ENCODE measurements around the gene CYB5RL. TPM values are rescaled to one million over a fixed set of nuclear protein-coding genes. Genes with fewer than 3 reads are reported as not detected.
"Not testable (repeated sequence)": the region's sequence is repeated elsewhere in the genome, so short reads cannot be mapped to it uniquely, and the experiment has no call there.

Gene CYB5RL
- total and polyA plus RNA-seq, 7 donors, result 0.89 to 6.4 (median 3.2) TPM

DNA sequence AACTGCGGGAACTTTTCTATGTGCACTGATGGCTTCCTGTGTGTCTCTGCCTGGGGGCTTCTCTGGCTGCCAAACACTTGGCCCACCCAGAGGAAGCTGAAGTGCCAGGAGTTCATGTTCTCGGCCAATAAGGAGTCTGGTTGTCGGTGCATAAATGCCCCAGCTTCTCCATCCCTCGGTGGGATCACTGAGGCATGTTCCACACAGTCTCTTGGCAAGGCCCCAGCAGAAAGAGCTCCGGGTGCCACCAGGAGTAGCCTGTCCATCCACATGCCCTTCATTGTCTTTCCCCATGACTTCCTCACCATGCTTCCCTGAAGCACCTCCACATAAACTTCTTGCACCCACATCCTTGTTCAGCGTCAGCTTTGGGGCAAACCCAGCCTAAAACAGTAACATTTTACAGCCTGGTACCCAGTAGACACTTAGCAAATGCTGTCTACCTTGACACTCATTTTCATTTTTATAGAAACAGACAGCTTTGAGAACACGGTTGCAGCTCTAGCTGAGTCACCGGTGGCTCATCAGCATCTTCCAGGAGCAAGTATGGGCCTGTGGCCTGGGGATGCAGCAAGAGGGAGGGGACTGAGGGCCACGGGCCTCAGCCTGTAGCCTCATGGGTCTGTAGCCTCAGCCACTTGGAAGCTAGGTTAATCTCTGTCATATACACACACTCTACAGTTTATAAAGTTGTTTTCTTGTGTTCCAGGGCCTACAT, 32.2 kb downstream of the CYB5RL start:
- Histone ChIP-seq H3K27me3 (ENCODE audit: insufficient read depth in 3 of 3, low read length in 2 of 3) (no peaks in the 10 kb centered on the region), H3K4me3 (no peak overlapping the region), H3K27ac (no peak overlapping the region), H3K9me3 (no peaks in the 10 kb centered on the region), H3K4me1 (no peaks in the 10 kb centered on the region), H3K36me3 (ENCODE audit: insufficient read depth in 1 of 2, low read depth in 1 of 2) (no peaks in the 10 kb centered on the region)
- WGBS, 3 donors, result 79 to 83% (median 82%) methylated on average over 9 of the region's 9 CpGs
- TF ChIP-seq, protein P1, sequence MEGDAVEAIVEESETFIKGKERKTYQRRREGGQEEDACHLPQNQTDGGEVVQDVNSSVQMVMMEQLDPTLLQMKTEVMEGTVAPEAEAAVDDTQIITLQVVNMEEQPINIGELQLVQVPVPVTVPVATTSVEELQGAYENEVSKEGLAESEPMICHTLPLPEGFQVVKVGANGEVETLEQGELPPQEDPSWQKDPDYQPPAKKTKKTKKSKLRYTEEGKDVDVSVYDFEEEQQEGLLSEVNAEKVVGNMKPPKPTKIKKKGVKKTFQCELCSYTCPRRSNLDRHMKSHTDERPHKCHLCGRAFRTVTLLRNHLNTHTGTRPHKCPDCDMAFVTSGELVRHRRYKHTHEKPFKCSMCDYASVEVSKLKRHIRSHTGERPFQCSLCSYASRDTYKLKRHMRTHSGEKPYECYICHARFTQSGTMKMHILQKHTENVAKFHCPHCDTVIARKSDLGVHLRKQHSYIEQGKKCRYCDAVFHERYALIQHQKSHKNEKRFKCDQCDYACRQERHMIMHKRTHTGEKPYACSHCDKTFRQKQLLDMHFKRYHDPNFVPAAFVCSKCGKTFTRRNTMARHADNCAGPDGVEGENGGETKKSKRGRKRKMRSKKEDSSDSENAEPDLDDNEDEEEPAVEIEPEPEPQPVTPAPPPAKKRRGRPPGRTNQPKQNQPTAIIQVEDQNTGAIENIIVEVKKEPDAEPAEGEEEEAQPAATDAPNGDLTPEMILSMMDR (IDR thresholded peaks at IDR 0.05), result no peak
- ATAC-seq (no peak), DNase-seq (no peak)
- intact Hi-C loops (cut with DNase I), result no loop called here

DNA sequence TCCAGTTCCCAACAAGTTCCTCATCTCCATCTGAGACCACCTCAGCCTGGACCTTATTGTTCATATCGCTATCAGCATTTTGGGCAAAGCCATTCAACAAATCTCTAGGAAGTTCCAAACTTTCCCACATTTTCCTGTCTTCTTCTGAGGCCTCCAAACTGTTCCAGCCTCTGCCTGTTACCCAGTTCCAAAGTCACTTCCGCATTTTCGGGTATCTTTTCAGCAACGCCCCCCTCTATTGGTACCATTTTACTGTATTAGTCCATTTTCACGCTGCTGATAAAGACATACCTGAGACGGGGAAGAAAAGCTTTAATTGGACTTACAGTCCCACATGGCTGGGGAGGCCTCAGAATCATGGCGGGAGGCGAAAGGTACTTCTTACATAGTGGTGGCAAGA, 33.5 kb downstream of the CYB5RL start:
- H3K4me1 ChIP-seq; DNase-seq; H3K9me3 ChIP-seq; H3K4me3 ChIP-seq; H3K36me3 ChIP-seq (ENCODE audit: insufficient read depth in 1 of 2, low read depth in 1 of 2); intact Hi-C loops (cut with DNase I); ATAC-seq; H3K27ac ChIP-seq; H3K27me3 ChIP-seq (ENCODE audit: insufficient read depth in 3 of 3, low read length in 2 of 3): not testable (repeated sequence)
- 93 to 94% (median 93%) methylated on average over 8 of the region's 8 CpGs for WGBS, 3 donors

DNA sequence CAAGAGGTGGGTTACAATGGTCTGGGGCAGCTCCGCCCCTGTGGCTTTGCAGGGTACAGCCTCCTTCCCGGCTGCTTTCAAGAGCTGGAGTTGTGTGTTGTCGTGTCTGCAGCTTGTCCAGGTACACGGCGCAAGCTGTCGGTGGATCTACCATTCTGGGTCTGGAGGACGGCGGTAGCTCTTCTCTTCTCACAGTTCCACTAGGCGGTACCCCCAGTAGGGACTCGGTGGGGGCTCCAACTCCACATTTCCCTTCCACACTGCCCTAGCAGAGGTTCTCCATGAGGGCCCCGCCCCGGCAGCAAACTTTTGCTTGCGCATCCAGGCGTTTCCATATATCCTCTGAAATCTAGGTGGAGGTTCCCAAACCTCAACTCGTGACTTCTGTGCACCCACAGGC, 34.7 kb downstream of the CYB5RL start:
- Histone ChIP-seq H3K36me3 (ENCODE audit: insufficient read depth in 1 of 2, low read depth in 1 of 2) (no peaks in the 10 kb centered on the region), H3K27me3 (ENCODE audit: insufficient read depth in 3 of 3, low read length in 2 of 3) (no peaks in the 10 kb centered on the region), H3K4me3 (no peak overlapping the region), H3K9me3 (no peaks in the 10 kb centered on the region), H3K27ac (no peak overlapping the region), H3K4me1 (no peaks in the 10 kb centered on the region)
- WGBS, 3 donors, result 93 to 95% (median 94%) methylated on average over 15 of the region's 15 CpGs
- intact Hi-C loops (cut with DNase I), result no loop called here
- TF ChIP-seq, protein P1 (IDR thresholded peaks at IDR 0.05), result no peak
- ATAC-seq (no peak), DNase-seq (no peak)

DNA sequence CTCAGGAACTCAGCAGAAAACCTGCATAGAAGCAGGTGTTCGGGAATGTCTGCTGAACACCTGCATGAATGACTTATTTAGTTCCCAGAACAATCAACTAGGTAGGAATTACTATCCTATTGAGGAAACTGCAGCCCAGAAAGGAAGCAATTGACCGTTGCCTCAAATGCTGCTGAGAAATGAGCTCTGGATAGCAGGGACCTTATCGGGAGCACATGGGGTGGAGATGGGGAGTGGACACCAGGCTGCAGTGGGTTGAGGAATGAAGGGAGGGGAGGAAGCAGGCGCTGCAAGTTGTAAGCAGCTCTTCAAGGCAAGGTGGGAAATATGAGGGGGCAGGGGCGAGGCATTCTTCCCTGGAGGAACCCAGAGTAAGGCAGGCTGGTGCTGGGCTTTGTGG, 36.3 kb downstream of the CYB5RL start:
- no peaks in the 10 kb centered on the region for H3K36me3 ChIP-seq (ENCODE audit: insufficient read depth in 1 of 2, low read depth in 1 of 2)
- no peaks in the 10 kb centered on the region for H3K27me3 ChIP-seq (ENCODE audit: insufficient read depth in 3 of 3, low read length in 2 of 3)
- no peaks in the 10 kb centered on the region for H3K4me1 ChIP-seq
- ATAC-seq (no peak), DNase-seq (no peak)
- 77 to 81% (median 81%) methylated on average over 5 of the region's 5 CpGs for WGBS, 3 donors
- no peak overlapping the region for H3K4me3 ChIP-seq
- TF ChIP-seq, protein P1 (IDR thresholded peaks at IDR 0.05), result no peak
- no peak overlapping the region for H3K27ac ChIP-seq
- no peaks in the 10 kb centered on the region for H3K9me3 ChIP-seq
- intact Hi-C loops (cut with DNase I), result no loop called here

DNA sequence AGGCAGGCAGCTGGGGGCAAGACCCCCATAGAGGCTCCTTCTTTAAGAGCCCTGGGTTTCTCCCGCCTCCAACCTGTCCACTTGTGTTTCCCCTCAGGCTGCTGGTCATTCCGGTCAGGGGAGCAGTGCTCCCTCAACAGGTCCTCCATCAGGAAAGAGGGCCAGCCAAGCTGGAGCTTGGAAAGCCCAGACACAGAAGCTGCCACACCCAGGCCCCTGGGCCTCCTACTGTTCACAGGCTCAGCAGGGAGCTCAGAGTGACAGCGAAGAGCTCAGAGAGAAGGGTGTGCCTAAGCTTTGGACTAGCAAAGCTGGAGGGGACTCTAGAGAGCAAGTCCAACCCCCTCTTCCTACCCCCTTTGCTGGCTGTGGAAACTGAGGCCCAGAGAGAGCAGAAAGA, 36.8 kb downstream of the CYB5RL start:
- Histone ChIP-seq H3K4me3 (no peak overlapping the region), H3K27me3 (ENCODE audit: insufficient read depth in 3 of 3, low read length in 2 of 3) (no peaks in the 10 kb centered on the region), H3K9me3 (no peaks in the 10 kb centered on the region), H3K4me1 (no peaks in the 10 kb centered on the region), H3K36me3 (ENCODE audit: insufficient read depth in 1 of 2, low read depth in 1 of 2) (no peaks in the 10 kb centered on the region), H3K27ac (no peak overlapping the region)
- ATAC-seq (no peak), DNase-seq (no peak)
- TF ChIP-seq, protein P1 (IDR thresholded peaks at IDR 0.05), result no peak
- WGBS, 3 donors, result 80 to 91% (median 84%) methylated on average over 3 of the region's 3 CpGs
- intact Hi-C loops (cut with DNase I), result no loop called here
